ELF-1 (cell line): ENCODE results near the gene FBF1.

Experiments used
- DNase-seq: peaks from one replicate; pipeline ENCODE4 v3.0.0-alpha.2; 2016; ENCODE audit warnings: low read depth, low spot score

Gene FBF1

DNA sequence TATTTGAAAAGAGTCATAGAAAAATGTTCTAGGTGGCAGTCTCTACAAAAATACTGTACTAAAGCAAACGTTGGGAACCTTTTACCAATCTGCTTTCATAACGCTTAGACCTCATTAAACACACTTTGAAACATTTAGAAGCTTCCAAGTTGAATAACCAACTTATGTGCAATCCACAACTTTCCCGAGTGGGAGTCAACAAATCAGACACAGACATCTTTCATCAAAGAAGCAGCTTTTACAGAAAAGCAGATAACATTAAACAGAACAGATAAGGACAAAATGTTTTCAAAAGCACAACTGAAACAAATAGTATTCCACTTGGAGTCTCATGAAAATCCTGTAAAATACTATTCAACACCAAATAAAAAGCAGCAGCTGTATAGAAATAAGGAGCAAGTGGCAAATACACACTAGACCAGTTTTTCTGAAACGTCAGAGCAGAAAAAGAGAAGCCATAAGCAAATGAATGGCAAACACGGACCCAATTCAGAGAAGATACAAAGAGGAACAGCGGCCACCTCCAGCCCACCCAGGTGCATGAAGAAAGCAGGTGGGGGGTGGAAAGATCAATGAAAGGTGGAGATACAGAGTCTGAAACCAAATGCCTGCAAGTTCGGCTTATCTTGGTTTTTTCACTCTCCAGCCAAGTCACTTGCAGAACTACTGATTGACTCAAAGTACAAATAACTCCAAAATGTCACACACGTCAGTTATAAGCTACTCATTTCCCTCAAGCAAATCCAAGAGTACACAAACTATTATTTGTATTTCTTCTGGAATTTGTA is 18.4 kb upstream of the FBF1 start:
- no peak for DNase-seq

DNA sequence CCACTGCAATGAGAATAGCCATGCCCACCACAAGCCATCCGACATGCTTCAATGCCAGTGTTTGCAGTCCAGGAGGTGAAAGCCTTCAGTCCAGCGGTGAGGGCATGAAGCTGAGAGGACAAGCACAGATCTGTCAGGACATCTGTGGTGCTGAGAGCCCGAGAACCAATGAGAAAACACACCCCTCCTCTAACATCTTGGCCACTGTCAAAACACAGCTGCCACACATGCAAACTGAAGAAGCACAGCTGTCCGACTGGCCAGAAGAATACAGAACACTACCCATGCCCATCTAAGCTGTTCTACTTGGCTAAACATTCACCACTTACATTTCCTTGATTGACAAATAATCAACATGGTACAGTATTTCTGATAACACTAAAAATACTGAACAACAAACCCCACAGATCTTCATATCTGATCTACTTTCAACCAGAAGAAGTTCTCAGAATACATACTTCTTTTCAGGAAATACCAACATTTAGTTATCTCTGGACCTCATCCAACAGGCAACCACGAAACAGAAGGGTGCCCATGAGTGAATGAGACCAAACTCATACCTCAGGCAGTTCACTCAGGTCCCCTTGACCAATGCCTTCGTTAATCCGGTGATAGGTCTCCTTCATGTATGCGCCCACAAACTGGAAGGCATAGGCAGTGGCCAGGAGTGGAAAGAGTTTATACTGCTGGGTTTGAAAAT is 10.2 kb upstream of the FBF1 start:
- DNase-seq: no peak

DNA sequence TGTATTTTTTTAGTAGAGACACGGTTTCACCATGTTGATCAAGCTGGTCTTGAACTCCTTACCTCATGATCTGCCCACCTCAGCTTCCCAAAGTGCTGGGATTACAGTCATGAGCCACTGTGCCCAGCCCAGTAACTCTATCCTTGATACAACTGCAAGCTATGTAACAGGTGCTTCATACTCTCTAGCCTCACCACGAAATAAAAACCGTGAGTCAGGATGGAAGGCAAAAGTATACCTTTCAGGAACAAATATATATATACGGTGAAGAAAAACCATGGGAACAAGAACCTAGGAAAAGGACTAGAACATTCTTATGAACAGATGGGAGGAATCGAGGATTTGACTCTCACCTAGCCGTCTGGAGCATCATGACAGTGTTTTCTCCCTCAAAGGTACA is 9.6 kb upstream of the FBF1 start:
- no peak for DNase-seq

DNA sequence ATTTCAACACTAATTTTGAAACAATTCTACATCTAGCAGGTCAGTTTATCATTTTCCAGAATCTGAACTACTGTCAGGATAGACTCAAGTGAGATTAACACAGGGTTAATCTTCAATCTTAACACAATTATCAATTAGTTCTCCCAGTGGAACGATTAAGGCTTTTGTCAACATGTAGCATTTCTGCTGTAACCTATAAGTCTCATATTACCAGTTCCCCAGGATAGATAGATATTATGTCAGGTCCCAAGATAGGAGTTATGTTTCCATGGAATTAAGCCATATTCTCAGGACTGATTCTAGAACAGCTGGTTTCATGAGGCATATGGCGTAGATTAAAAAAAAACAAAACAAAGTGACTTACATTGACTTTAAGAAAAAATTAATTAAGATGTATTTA is 4.4 kb upstream of the FBF1 start:
- no peak for DNase-seq

DNA sequence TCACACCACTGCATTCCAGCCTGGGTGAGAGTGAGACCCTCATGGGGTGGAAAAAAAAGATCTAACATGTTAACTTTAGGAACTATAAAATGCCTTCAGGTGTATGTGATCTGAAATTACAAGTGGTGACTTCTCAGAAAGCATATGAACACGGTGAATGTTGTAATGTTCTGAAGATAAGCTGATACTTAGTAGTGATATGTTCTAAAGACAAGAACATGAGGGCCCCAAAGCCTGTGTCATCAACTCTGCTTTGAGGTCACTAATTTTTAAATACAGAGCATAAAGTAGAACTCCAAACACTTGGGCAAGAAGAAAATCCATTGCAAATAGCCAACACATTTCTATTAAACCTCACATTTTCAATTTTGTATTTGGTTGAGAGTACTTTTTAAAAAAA is 2.6 kb upstream of the FBF1 start:
- DNase-seq: no peak

DNA sequence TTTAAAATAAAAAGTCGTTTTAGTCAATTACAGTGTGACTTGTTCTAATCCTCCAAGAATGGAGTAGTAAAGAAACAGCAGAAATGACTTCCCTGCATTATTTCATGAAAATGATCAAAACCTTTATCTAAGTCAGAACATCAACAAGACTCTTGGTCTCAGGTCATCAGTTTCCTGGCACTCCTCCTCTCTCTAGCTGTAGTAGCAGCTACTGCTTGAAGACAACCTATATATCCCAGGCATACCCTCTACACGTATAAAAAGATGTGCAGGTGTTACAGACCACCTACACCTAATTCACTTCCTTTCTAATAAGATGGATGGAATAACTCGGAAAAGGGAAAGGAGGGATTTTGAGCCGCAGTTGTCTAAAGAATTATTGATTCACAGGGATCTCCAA is 1.6 kb upstream of the FBF1 start:
- no peak for DNase-seq

DNA sequence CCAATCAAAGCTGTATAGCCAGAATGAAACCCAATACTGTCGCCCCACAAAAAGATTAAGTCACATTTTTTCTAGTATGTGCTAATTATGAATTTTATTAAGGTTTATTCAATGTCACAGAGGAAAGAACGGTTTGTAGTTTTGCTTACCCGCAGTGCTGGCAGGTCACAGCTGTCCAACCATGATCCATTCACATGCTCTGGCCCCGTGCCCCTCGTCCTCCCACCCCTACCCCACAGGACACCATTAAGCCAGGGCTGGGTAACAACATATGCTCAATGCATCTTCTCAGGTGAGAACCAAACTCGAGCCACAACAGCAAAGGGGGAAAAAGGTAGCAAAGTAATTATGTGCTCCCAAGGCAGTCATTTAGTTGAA is 589 bp upstream of the FBF1 start:
- no peak for DNase-seq

DNA sequence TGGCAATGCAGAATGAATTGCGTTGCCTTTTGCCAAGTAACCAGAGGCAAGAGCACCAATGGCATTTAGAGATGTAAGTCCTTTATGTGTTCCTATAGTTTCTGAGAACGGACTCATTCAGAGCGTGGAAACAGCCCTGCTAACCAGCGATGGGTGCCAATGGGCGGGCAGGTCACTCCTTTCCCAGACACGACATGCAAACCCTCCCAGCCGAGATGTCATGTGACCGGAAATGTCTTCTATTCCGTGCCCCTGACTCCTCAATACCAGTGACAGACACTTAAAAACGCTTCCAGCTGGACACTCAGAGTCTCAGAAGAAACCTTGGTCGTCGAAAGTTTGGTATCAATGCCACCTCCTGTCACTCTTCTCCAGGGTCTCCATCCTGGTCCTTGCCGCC is 3.2 kb downstream of the FBF1 start:
- no peak for DNase-seq

DNA sequence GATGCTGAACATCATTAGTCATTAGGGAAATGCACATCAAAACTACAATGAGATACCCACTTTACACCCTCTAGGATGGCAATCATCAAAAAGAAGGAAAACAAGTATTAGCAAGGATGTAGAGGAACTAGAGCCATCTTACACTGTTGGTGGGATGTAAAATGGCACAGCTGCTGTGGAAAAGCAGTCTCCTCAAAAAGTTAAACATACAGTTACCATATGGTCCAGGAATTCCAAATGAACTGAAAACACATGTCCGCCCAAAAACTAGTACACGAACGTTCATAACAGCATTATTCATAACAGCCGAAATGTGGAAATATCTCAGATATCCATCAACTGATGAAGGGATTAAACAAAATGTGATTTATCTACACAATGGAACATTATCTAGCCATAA is 7.0 kb downstream of the FBF1 start:
- no peak for DNase-seq

DNA sequence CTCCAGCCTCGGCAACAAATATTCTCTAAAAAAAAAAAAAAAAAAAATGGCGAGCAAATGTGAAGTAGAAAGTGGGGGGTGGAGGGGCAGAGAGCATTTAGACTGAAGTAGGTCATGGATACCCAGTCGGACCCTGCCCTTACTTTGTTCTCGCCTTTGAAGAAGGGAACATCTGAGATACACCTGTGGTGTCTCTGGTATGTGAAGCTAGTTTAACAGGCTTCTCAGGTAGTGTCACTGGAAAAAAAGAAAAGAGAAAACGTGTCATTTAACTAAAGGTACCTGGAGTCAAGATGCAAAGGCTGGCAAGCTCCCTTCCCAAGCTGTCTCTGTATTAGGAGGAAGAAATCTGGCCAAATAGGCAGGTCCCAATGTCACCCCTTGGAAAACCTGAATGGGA is 8.0 kb downstream of the FBF1 start:
- DNase-seq: no peak

DNA sequence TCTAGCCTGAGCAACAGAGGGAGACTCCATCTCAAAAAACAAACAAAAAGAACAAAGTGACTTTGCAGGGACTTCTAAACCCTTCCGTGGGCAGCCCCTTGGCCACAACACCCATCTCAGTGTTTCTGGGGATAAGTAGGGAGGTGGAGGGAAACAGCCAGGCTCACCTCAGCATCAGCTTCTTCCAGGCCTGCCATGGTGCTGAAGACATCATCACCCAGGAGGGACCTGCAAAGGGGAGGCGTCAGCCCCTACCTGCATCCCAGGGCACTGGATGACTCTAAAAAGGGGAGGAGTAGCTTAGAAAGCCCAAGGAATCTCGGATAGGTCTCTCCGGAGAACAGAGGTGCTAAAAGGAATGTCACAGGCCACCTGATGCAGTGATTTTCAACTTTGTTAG is 9.8 kb downstream of the FBF1 start:
- DNase-seq: no peak

DNA sequence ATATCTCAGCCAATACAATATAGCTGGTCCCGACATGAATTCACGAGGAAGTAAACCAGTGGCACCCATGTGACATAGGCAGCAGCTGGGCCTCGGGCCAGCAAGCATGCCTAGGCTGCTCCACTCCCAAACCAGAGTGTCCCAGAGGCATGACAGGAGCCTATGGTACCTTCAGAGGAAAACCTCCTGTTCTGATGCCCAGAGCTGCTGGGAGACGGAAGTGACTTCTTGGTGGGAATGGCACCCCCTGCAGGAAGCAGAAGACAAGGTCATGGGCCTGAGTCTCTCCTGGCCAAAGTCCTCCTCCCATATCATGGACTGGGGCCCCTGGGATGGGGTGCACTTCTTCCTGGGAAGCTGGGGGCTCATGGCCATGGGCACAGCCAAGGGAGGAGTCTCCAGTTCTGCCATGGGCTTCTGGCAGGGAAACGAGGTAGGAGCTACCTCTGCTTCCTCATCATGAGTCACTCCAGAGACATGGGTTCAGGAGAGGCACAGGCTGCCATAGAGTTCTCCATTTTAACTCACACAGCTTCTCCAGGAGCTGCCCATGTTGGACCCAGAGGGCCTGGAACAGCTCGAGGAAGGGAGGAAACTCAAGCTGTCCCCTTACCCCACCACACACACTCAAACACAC is 13.4 kb downstream of the FBF1 start:
- DNase-seq: peak; percentile 50

DNA sequence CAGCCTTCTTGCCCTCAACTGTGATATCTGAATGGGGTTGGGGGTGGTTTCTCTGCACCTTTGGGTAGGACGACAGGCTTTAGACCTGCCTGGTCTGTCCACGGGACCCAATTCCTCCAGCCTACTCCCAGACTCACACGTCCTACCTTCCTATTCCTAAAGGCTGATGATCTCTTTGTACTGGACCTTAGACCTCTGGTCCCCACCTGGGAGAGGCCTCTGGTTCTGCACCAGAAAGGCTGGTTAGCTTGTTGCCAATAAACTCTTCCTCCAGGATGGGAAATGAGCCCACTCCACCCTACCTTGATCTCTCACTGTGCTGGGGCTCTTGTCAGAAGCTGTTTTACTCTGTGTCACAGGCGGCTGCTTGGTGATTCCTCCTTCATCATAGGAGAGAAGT is 14.4 kb downstream of the FBF1 start:
- DNase-seq: no peak

DNA sequence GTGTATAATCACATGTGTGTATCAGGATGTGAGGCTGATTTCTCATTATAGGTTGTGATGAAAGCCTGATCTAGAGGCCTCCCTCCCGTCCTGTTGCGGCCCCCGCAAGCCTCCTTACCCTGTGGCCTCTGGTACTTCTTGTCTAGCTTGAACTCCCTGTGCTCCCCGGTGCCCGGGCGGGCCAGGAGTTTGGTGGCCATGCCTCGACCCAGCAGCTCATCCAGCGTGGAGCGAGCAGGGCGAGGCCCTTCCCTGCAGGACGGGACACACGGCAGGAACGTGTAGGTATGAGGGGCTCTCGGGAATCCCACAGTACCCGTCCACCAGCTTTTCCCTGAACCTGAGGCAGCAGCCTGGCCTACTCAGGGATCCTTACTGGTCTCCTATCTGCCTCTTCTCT is 14.9 kb downstream of the FBF1 start:
- DNase-seq: no peak

DNA sequence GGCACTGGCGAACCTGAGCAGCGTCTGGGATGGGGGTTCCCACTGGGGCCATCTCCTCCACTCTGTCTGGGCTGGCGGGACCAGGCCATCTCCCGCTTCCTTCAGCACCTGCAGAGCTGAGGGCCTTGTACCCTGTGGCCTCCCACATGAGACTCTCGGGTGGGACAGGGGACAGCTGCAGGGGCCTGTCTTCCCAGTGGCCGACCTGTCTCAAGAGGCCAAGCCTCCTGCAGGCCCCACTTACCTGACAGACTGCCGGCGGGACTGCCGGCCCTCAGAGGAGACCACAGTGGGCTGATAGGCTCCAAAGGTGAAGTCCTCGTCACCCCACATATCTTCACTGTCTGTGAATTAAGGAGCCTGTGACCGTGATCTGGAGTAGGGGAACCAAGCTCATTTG is 15.7 kb downstream of the FBF1 start:
- no peak for DNase-seq

DNA sequence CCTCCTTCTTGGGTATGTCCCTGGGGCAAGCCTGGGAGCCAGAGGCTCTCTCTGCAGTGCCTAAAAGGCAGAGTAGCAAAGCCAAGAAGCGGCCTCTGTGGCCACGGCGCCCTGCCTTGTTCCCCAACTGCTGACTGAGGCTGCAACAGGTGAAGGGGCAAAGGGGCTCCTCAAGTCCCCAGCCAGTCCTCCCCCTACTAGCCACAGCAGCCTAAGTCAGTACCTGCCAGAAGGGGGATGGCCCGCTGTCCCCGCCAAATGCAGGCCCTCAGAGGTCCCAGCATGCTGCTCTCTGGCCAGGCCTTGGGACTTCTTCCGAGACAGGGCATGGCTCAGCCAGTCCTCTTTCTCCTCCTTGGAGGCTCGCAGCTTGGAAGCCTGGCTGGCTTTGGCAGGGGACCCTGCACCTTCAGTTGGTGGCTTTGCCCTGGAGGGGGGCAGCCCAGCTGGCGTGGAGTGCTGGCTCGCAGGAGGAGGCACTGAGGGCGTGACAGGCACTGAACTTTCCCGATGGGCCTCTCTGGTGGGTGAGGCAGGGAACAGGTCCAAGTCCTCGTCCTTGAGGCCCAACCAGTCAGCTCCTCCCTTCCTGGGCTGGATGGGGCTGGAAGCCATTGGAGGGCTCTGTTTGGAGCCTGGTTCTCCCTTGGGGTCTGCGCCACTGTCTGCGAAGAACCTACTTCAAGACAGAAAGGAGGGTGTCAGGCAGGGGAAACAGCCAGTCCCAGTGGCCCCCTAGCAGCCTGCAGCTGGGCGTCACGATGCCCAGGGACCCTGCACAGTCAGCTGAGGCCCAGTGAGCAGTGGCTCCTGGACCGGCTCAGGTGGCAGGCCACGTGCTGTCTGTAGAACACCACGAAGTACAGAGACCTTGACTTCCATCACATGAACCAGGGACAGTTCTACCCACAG is 17.6 kb downstream of the FBF1 start:
- no peak for DNase-seq

DNA sequence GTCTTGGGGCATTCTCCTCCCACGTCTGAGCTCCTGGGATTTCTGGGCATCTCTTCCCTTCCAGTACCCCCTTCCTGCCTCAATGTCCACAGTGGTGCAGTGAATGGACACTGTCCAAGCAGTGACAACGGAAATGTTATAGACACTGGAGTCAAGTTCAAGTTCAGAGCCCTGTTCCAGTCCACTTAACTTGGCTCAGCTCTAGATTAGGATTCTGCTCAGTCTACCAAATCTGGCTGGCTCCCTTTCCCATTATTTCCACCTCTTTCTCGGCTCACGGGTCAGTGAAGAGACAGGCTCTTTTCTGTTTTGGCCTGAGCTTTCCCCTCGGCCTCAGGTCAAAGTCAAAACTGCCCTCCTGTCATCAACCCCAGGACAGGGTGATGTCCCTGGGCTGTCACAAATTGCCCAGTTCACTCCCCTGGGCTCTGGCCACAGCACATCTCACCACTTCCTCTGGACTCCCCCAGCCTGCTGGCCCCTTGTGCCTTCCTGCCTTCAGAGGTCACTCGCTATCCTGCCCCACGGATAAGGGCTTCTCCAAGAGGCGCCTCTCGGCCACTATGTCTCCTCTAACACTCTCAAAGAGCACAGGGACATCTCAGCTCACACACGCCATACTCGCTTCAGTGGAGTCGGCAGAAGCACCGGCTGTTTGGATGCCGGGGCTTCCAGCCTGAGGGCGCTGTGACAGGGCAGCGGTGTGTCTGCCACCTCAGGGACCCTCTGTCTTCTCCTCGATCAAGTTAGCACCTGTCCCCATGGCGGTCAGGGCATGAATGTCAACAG is 18.5 kb downstream of the FBF1 start:
- DNase-seq: no peak

DNA sequence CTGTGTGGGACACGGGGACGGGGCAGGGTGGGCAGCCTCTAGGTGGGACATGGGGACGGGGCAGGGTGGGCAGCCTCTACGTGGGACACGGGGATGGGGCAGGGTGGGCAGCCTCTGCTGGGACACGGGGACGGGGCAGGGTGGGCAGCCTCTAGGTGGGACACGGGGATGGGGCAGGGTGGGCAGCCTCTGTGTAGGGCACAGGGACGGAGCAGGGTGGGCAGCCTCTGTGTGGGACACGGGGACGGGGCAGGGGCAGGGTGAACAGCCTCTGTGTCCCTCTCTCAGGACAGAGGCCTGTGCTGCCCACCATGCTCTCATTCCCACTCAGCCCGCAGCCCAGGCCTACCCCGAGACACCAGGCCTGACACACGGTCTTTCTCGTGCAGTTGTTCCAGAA is 19.2 kb downstream of the FBF1 start:
- DNase-seq: no peak

DNA sequence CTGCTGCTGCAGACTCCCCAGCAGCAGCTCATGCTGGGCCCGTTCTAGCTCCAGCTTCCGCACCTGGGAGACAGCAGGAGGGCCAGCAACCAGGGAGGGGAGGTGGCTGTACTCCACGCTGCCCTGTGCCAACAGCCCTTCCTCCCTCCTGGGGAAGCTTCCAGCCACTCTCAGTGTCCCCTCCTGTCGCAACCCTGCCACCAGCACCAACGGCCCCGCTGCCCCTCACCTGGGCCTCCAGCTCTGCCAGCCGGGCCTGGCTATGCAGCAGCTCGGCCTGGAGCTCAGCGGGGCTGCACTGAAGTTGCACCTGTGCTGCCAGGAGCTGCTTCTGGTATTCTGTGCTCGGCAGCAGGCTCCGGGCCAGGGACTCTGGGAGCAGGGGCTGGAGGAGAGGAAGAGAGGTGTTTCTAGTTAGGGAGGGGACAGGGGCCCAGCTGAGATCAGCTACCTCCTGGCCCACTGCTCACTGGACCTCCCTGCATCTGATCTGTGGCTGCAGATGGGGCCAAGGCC is 20.7 kb downstream of the FBF1 start:
- no peak for DNase-seq

DNA sequence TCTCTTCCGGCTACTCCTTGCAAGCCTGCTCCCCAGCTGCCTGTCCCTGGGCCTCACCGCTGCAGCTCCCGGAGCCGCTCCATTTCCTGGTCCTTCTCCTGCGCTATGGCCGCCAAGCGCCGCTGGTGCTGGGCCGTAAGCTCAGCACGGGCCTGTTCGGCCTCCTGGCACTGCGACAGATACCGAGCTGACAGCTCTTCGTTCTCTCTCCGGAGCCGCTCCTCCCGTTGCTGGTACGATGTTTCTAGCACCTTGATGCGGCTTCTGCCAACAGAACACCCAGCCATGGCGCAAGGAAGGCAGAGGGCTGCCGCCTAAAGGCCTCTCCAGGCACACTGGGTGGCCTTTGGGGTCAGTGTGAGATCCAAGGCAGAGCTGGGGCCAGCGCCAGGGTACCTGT is 21.2 kb downstream of the FBF1 start:
- no peak for DNase-seq

DNA sequence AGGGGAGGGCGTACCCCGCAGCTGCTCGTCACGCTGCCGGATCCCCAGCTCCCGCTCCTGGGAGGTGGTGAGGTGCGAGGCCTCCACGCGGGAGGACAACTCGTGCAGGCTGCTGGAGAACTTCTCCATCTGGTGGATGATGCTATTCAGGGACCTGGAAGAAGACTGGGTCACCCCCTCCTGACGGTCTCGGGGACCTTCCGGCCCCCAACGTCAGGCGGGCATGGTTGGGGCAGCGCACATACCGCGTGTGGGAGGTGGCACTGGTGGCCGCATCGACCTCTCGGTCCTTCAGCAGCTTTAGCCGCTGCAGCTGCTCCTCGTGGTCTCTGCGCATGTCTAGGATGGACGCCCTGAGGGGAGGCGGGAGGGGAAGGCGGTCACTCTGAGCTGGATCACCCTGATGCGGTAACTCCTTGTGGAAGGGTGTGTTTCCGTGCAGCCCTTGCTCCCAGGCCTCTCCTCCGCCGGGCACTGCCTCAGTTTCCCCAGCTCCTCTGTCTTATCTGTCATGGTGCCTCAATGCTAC is 22.9 kb downstream of the FBF1 start:
- no peak for DNase-seq
